HEK293 (cell line): ENCODE results near the gene C4orf17.

Source experiments
- CTCF ChIA-PET: fragments of 350-600 bp; formaldehyde crosslinking; extraction: SDS; loops from one replicate; lab custom pipeline; 2021; ENCODE audit warnings: antibody characterized with exemption; lab: Yijun Ruan, JAX
- POLR2A ChIA-PET: fragments of 300-600 bp; formaldehyde crosslinking; extraction: SDS; loops from one replicate; lab custom pipeline; 2020; ENCODE audit warnings: antibody characterized with exemption, inconsistent platforms; lab: Yijun Ruan, JAX
- H3K27ac ChIP-seq: fragments of 200-500 bp; sonication (Bioruptor generic); 2 replicates; pipeline ENCODE4 v1.5.1; 2014; ENCODE audit warnings: low read depth, low read length, control low read depth, inconsistent platforms; ENCODE audit errors: extremely low read depth
- H3K36me3 ChIP-seq, 2 experiments: fragments of 200-500 bp in 1 of 2; sonication (Bioruptor generic) in 1 of 2; 1 replicate in 1 of 2; 2 replicates in 1 of 2; pipeline ENCODE4 v1.5.1; 2014 to 2017; ENCODE audit warnings: inconsistent platforms in 2 of 2, low read length in 2 of 2; ENCODE audit not compliant: control insufficient read depth in 2 of 2, insufficient read depth in 1 of 2
- H3K4me1 ChIP-seq: fragments of 200-500 bp; sonication (Bioruptor generic); 2 replicates; pipeline ENCODE4 v1.5.1; 2014; ENCODE audit warnings: mild to moderate bottlenecking, low read length, inconsistent platforms; ENCODE audit not compliant: control insufficient read depth, insufficient read depth
- H3K4me3 ChIP-seq: 2 replicates; pipeline ENCODE4 v1.5.1; 2011; ENCODE audit warnings: low read depth, mild to moderate bottlenecking, control low read depth, low read length, moderate library complexity
- H3K9me3 ChIP-seq: fragments of 200-500 bp; sonication (Bioruptor generic); 2 replicates; pipeline ENCODE4 v1.5.1; 2014; ENCODE audit warnings: low read depth, low read length, inconsistent platforms; ENCODE audit not compliant: control insufficient read depth, insufficient read depth
- KLF1 ChIP-seq: fragments of 450-650 bp; formaldehyde crosslinking; IDR thresholded peaks from 2 replicates; pipeline ENCODE4 v1.5.1; 2016; ENCODE audit warnings: missing biosample characterization, missing genetic modification characterization
- KLF10 ChIP-seq: fragments of 450-650 bp; IDR thresholded peaks from 2 replicates; pipeline ENCODE4 v1.5.1; 2018; ENCODE audit warnings: missing biosample characterization, mild to moderate bottlenecking, missing genetic modification characterization
- SCRT2 ChIP-seq: fragments of 450-650 bp; formaldehyde crosslinking; IDR thresholded peaks from 2 replicates; pipeline ENCODE4 v1.5.1; 2016; ENCODE audit warnings: missing biosample characterization, missing genetic modification characterization
- ZBTB11 ChIP-seq: fragments of 450-650 bp; formaldehyde crosslinking; conservative IDR thresholded peaks from 2 replicates; pipeline ENCODE4 v1.5.1; 2016; ENCODE audit warnings: low read depth, missing biosample characterization, missing genetic modification characterization
- ZBTB8A ChIP-seq: fragments of 450-650 bp; formaldehyde crosslinking; IDR thresholded peaks from 2 replicates; pipeline ENCODE4 v1.5.1; 2016; ENCODE audit warnings: missing biosample characterization, missing genetic modification characterization
- ZEB2 ChIP-seq: fragments of 450-650 bp; formaldehyde crosslinking; IDR thresholded peaks from 2 replicates; pipeline ENCODE4 v1.5.1; 2016; ENCODE audit warnings: missing biosample characterization, missing genetic modification characterization
- ZNF121 ChIP-seq: fragments of 450-650 bp; formaldehyde crosslinking; IDR thresholded peaks from 2 replicates; pipeline ENCODE4 v1.5.1; 2016; ENCODE audit warnings: missing biosample characterization, missing genetic modification characterization
- ZNF132 ChIP-seq: fragments of 450-650 bp; formaldehyde crosslinking; IDR thresholded peaks from 2 replicates; pipeline ENCODE4 v1.5.1; 2017; ENCODE audit warnings: missing biosample characterization, missing genetic modification characterization, borderline replicate concordance
- ZNF133 ChIP-seq: fragments of 450-650 bp; formaldehyde crosslinking; IDR thresholded peaks from 2 replicates; pipeline ENCODE4 v1.5.1; 2016; ENCODE audit warnings: missing biosample characterization, missing genetic modification characterization
- ZNF138 ChIP-seq: fragments of 450-650 bp; formaldehyde crosslinking; IDR thresholded peaks from 2 replicates; pipeline ENCODE4 v1.5.1; 2016; ENCODE audit warnings: missing biosample characterization, missing genetic modification characterization, borderline replicate concordance
- ZNF157 ChIP-seq: fragments of 450-650 bp; formaldehyde crosslinking; IDR thresholded peaks from 2 replicates; pipeline ENCODE4 v1.5.1; 2016; ENCODE audit warnings: missing biosample characterization, missing genetic modification characterization
- ZNF202 ChIP-seq: fragments of 450-650 bp; formaldehyde crosslinking; IDR thresholded peaks from 2 replicates; pipeline ENCODE4 v1.5.1; 2016; ENCODE audit warnings: missing biosample characterization, missing genetic modification characterization, borderline replicate concordance
- ZNF274 ChIP-seq, 2 experiments: fragments of 200-500 bp in 1 of 2; fragments of 450-650 bp in 1 of 2; sonication (Bioruptor generic) in 1 of 2; formaldehyde crosslinking in 1 of 2; IDR thresholded peaks; 2 replicates each; pipeline versions ENCODE4 v1.5.1 to v1.6.1; 2014 to 2016; ENCODE audit warnings: borderline replicate concordance in 1 of 2, inconsistent platforms in 1 of 2, low read length in 1 of 2, missing biosample characterization in 1 of 2, missing genetic modification characterization in 1 of 2
- ZNF341 ChIP-seq: fragments of 450-650 bp; formaldehyde crosslinking; IDR thresholded peaks from 2 replicates; pipeline ENCODE4; 2016; ENCODE audit warnings: low read depth, missing biosample characterization, missing genetic modification characterization
- ZNF433 ChIP-seq: fragments of 450-650 bp; formaldehyde crosslinking; IDR thresholded peaks from 2 replicates; pipeline ENCODE4 v1.5.1; 2016; ENCODE audit warnings: missing biosample characterization, missing genetic modification characterization, low read depth
- ZNF449 ChIP-seq: fragments of 450-650 bp; formaldehyde crosslinking; IDR thresholded peaks from 2 replicates; pipeline ENCODE4 v1.5.1; 2017; ENCODE audit warnings: missing biosample characterization, mild to moderate bottlenecking, missing genetic modification characterization, moderate library complexity
- ZNF488 ChIP-seq: fragments of 450-650 bp; formaldehyde crosslinking; IDR thresholded peaks from 2 replicates; pipeline ENCODE4 v1.5.1; 2016; ENCODE audit warnings: missing biosample characterization, missing genetic modification characterization
- ZNF518A ChIP-seq: fragments of 450-650 bp; formaldehyde crosslinking; conservative IDR thresholded peaks from 2 replicates; pipeline ENCODE4 v1.5.1; 2016; ENCODE audit warnings: low read depth, missing biosample characterization, missing genetic modification characterization
- ZNF558 ChIP-seq: fragments of 450-650 bp; formaldehyde crosslinking; IDR thresholded peaks from 2 replicates; pipeline ENCODE4 v1.5.1; 2016; ENCODE audit warnings: missing biosample characterization, missing genetic modification characterization
- ZNF639 ChIP-seq: fragments of 450-650 bp; formaldehyde crosslinking; IDR thresholded peaks from 2 replicates; pipeline ENCODE4 v1.5.1; 2016; ENCODE audit warnings: missing biosample characterization, missing genetic modification characterization

C4orf17 gene

GRCh38 chr4:99504804-99505502 lies 5.9 kb upstream of the C4orf17 start (continued):
- TF ChIP-seq ZNF518A (no peak), ZNF449 (tag by site-specific recombination) (no peak), ZNF132 (tag by site-specific recombination) (no peak)

GRCh38 chr4:99506781-99507180 lies 4.0 kb upstream of the C4orf17 start:
- H3K4me1 ChIP-seq, result no peaks in the 10 kb centered on the region
- TF ChIP-seq ZNF488 (tag by site-specific recombination), result no peak
- no peak for TF ChIP-seq KLF10 (tag by site-specific recombination)
- TF ChIP-seq, all 188 proteins: peak for 0
- H3K27ac ChIP-seq, result no peak overlapping the region
- no peaks in the 10 kb centered on the region for H3K36me3 ChIP-seq
- H3K4me3 ChIP-seq, result no peak overlapping the region
- ChIA-PET POLR2A (no interaction called here), CTCF (no interaction called here)
- no peaks in the 10 kb centered on the region for H3K9me3 ChIP-seq

GRCh38 chr4:99507349-99507748 lies 3.5 kb upstream of the C4orf17 start:
- Histone ChIP-seq H3K4me1 (no peaks in the 10 kb centered on the region), H3K4me3 (no peak overlapping the region), H3K36me3 (no peaks in the 10 kb centered on the region), H3K27ac (no peak overlapping the region), H3K9me3 (no peaks in the 10 kb centered on the region)
- TF ChIP-seq ZNF433 (no peak), ZNF558 (no peak), ZNF274 (IDR thresholded peaks at IDR 0.05; ENCODE audit: low read length) (no peak), ZNF274 (tag by site-specific recombination; IDR thresholded peaks at IDR 0.05; ENCODE audit: borderline replicate concordance) (no peak), ZNF121 (tag by site-specific recombination) (no peak), KLF1 (tag by site-specific recombination) (no peak), ZNF341 (tag by site-specific recombination) (no peak), ZNF133 (no peak), ZNF639 (tag by site-specific recombination) (no peak), ZBTB8A (tag by site-specific recombination) (no peak), ZNF138 (tag by site-specific recombination) (no peak), ZNF157 (tag by site-specific recombination) (no peak), ZEB2 (no peak), ZNF202 (no peak), ZBTB11 (tag by site-specific recombination) (no peak), SCRT2 (tag by site-specific recombination) (no peak)
- POLR2A ChIA-PET, result no interaction called here
- CTCF ChIA-PET, result no interaction called here
